NCI-H460 (cell line): ENCODE measurements around the gene C10orf143. TPM values are rescaled to one million over a fixed set of nuclear protein-coding genes. Genes with fewer than 3 reads are reported as not detected.

Experiments
- DNase-seq: peaks from one replicate; pipeline ENCODE4 v3.0.0-alpha.2; 2016; ENCODE audit warnings: low read depth; ENCODE audit errors: extremely low read depth
- total RNA-seq: library from RNA; depleted of rRNA; stranded (reverse); fragments of >200 nt; shearing (Covaris generic); gene quantifications from 2 replicates; pipeline ENCODE4 v1.2.3, GENCODE V29; 2014

The C10orf143 gene
- total RNA-seq, 1 experiment from 2014 or later, result 0.27 TPM

GRCh38 chr10:130062201-130062600 lies 48.4 kb downstream of the C10orf143 start:
- DNase-seq, result no peak

- no peak for DNase-seq
Measured at GRCh38 chr10:130061760-130062159, 48.9 kb downstream of the C10orf143 start.

- no peak for DNase-seq
Measured at GRCh38 chr10:130054021-130054420, 56.6 kb downstream of the C10orf143 start.

GRCh38 chr10:130053561-130053960 lies 57.1 kb downstream of the C10orf143 start:
- DNase-seq, result no peak

- no peak for DNase-seq
Measured at GRCh38 chr10:130052193-130052592, 58.4 kb downstream of the C10orf143 start.

- no peak for DNase-seq
Measured at GRCh38 chr10:130050721-130051120, 59.9 kb downstream of the C10orf143 start.

- DNase-seq, result no peak
Measured at GRCh38 chr10:130049987-130050386, 60.6 kb downstream of the C10orf143 start.

- no peak for DNase-seq
Measured at GRCh38 chr10:130049244-130049643, 61.4 kb downstream of the C10orf143 start.

GRCh38 chr10:130048081-130048480 lies 62.5 kb downstream of the C10orf143 start:
- no peak for DNase-seq

- no peak for DNase-seq
Measured at GRCh38 chr10:130047336-130047735, 63.3 kb downstream of the C10orf143 start.

GRCh38 chr10:130046591-130046990 lies 64.0 kb downstream of the C10orf143 start:
- no peak for DNase-seq

- no peak for DNase-seq
Measured at GRCh38 chr10:130045801-130046321, 64.8 kb downstream of the C10orf143 start.

- DNase-seq, result no peak
Measured at GRCh38 chr10:130045091-130045652, 65.5 kb downstream of the C10orf143 start.

- DNase-seq, result no peak
Measured at GRCh38 chr10:130044067-130045061, 66.3 kb downstream of the C10orf143 start.

GRCh38 chr10:130043491-130043890 lies 67.1 kb downstream of the C10orf143 start:
- no peak for DNase-seq

GRCh38 chr10:130042381-130042780 lies 68.2 kb downstream of the C10orf143 start:
- no peak for DNase-seq

- no peak for DNase-seq
Measured at GRCh38 chr10:130041451-130042371, 68.9 kb downstream of the C10orf143 start.

GRCh38 chr10:130040817-130041330 lies 69.8 kb downstream of the C10orf143 start:
- DNase-seq, result no peak

GRCh38 chr10:130040351-130040750 lies 70.3 kb downstream of the C10orf143 start:
- no peak for DNase-seq

GRCh38 chr10:130039141-130039540 lies 71.5 kb downstream of the C10orf143 start:
- DNase-seq, result no peak
